MCF 10A (cell line): ENCODE results near the gene SOCS7. TPM values are rescaled to one million over a fixed set of nuclear protein-coding genes. Genes with fewer than 3 reads are reported as not detected.

ENCODE experiments used
- BruUV-seq: library from RNA; stranded (reverse); fragments of 400-500 nt; replicated peaks from 2 replicates; lab custom pipeline; 2021; lab: Mats Ljungman, UMichigan
- CTCF ChIA-PET: fragments of 300-600 bp; sonication (Branson Sonifier 250); formaldehyde crosslinking; extraction: SDS; loops from one replicate; lab custom pipeline; 2021; ENCODE audit warnings: antibody characterized with exemption, inconsistent platforms; lab: Yijun Ruan, JAX
- POLR2A ChIA-PET: fragments of 300-600, 350-650 bp; sonication (Branson Sonifier 250); formaldehyde crosslinking; extraction: SDS; loops from one replicate; lab custom pipeline; 2020; ENCODE audit warnings: antibody characterized with exemption, inconsistent platforms; lab: Yijun Ruan, JAX
- DNase-seq: peaks from one replicate; pipeline ENCODE4 v3.0.0-alpha.2; 2018; ENCODE audit not compliant: unreplicated experiment
- H3K27ac Mint-ChIP-seq: one replicate; pipeline ENCODE4 v1.8.0; 2022; ENCODE audit warnings: mild to moderate bottlenecking, low read depth, mixed read lengths; ENCODE audit not compliant: unreplicated experiment
- H3K27me3 Mint-ChIP-seq: one replicate; pipeline ENCODE4 v1.8.0; 2022; ENCODE audit warnings: mixed read lengths; ENCODE audit not compliant: insufficient read depth, unreplicated experiment
- H3K36me3 Mint-ChIP-seq: one replicate; pipeline ENCODE4 v1.8.0; 2022; ENCODE audit warnings: mild to moderate bottlenecking, moderate library complexity, mixed read lengths; ENCODE audit not compliant: insufficient read depth, unreplicated experiment
- H3K4me1 Mint-ChIP-seq: one replicate; pipeline ENCODE4 v1.8.0; 2022; ENCODE audit warnings: mixed read lengths; ENCODE audit not compliant: insufficient read depth, unreplicated experiment
- H3K4me3 Mint-ChIP-seq: one replicate; pipeline ENCODE4 v1.8.0; 2022; ENCODE audit warnings: mild to moderate bottlenecking, moderate library complexity, mixed read lengths; ENCODE audit not compliant: unreplicated experiment
- H3K9me3 Mint-ChIP-seq: one replicate; pipeline ENCODE4 v1.8.0; 2022; ENCODE audit warnings: mixed read lengths; ENCODE audit not compliant: unreplicated experiment
- CTCF ChIP-seq: fragments of 200-600 bp; IDR thresholded peaks from one replicate; pipeline ENCODE4 v1.8.0; 2022; ENCODE audit warnings: antibody characterized with exemption, mild to moderate bottlenecking; ENCODE audit not compliant: unreplicated experiment
- intact Hi-C: fragments of 100-400 bp; cut with micrococcal nuclease; formaldehyde crosslinking; loops from 2 replicates; pipeline ENCODE4 v1.14.1; 2022
- total RNA-seq: library from RNA; stranded (reverse); gene quantifications from 2 replicates; pipeline ENCODE4 v1.2.3, GENCODE V29; 2022

The SOCS7 gene
- total RNA-seq, 1 experiment from 2014 or later, result 26.2 TPM

GRCh38 chr17:38329808-38330730 lies 21.6 kb upstream of the SOCS7 start:
- TF ChIP-seq CTCF, result no peak
- H3K27ac Mint-ChIP-seq, result no peak overlapping the region
- no peak for DNase-seq
- H3K9me3 Mint-ChIP-seq, result no peaks in the 10 kb centered on the region
- H3K27me3 Mint-ChIP-seq, result peaks cover 35% of the 10 kb centered on the region
- H3K4me1 Mint-ChIP-seq, result peaks cover 10% of the 10 kb centered on the region
- intact Hi-C loops, result no loop called here
- H3K36me3 Mint-ChIP-seq, result no peaks in the 10 kb centered on the region
- H3K4me3 Mint-ChIP-seq, result no peak overlapping the region
- ChIA-PET CTCF (interaction anchor here (0.6 to 6.1 kb wide), 6 partner anchors 8 to 718 kb away, joined by 3 to 49 read pairs (median 8); no protein-coding TSS in a partner anchor), POLR2A (interaction anchor here (0.9 to 1.1 kb wide), 2 partner anchors 12 to 19 kb away, joined by 3 read pairs; no protein-coding TSS in a partner anchor)
- no TSS peak for BruUV-seq

GRCh38 chr17:38330941-38331411 lies 20.7 kb upstream of the SOCS7 start:
- ChIA-PET POLR2A (interaction anchor here (0.6 kb wide), 1 partner anchor 8 kb away, joined by 3 read pairs; no protein-coding TSS in a partner anchor), CTCF (interaction anchor here (0.8 to 6.1 kb wide), 4 partner anchors 9 to 83 kb away, joined by 4 to 49 read pairs (median 22); no protein-coding TSS in a partner anchor)
- no peak overlapping the region for H3K4me3 Mint-ChIP-seq
- intact Hi-C loops, result no loop called here
- H3K27ac Mint-ChIP-seq, result no peak overlapping the region
- H3K4me1 Mint-ChIP-seq, result peaks cover 7% of the 10 kb centered on the region
- no TSS peak for BruUV-seq
- H3K9me3 Mint-ChIP-seq, result no peaks in the 10 kb centered on the region
- peaks cover 35% of the 10 kb centered on the region for H3K27me3 Mint-ChIP-seq
- TF ChIP-seq CTCF, result no peak
- no peak for DNase-seq
- H3K36me3 Mint-ChIP-seq, result no peaks in the 10 kb centered on the region

- H3K4me3 Mint-ChIP-seq, result no peak overlapping the region
- no peaks in the 10 kb centered on the region for H3K36me3 Mint-ChIP-seq
- peaks cover 22% of the 10 kb centered on the region for H3K27me3 Mint-ChIP-seq
- intact Hi-C loops, result no loop called here
- ChIA-PET CTCF (interaction anchor here (0.8 to 6.1 kb wide), 6 partner anchors 9 to 244 kb away, joined by 3 to 49 read pairs (median 8); no protein-coding TSS in a partner anchor), POLR2A (no interaction called here)
- no peaks in the 10 kb centered on the region for H3K9me3 Mint-ChIP-seq
- H3K4me1 Mint-ChIP-seq, result peaks cover 7% of the 10 kb centered on the region
- no peak for TF ChIP-seq CTCF
- H3K27ac Mint-ChIP-seq, result no peak overlapping the region
- BruUV-seq, result no TSS peak
- no peak for DNase-seq
These were observed 18.9 kb upstream of the SOCS7 start for GRCh38 chr17:38332735-38333134.
